SK-N-SH (cell line): Measurements from ENCODE around the gene BLVRA.

Experiments
- CTCF ChIP-seq: fragments of 200-600 bp; sonication (generic); IDR thresholded peaks from 2 replicates; pipeline ENCODE4 v1.6.1; 2017; ENCODE audit warnings: antibody characterized with exemption, mild to moderate bottlenecking, moderate library complexity
- EZH2phosphoT487 ChIP-seq: fragments of 200-600 bp; sonication (generic); IDR thresholded peaks from 2 replicates; pipeline ENCODE4 v1.6.1; 2017; ENCODE audit warnings: low read depth, mixed run types, mild to moderate bottlenecking, antibody characterized with exemption, moderate library complexity, borderline replicate concordance
- FOXM1 ChIP-seq: IDR thresholded peaks from 2 replicates; pipeline ENCODE4 v1.4.0; 2012; ENCODE audit warnings: low read depth, mild to moderate bottlenecking
- JUND ChIP-seq: IDR thresholded peaks from 2 replicates; pipeline ENCODE4 v1.4.0; 2012
- MAX ChIP-seq: IDR thresholded peaks from 2 replicates; pipeline ENCODE4 v1.4.0; 2012; ENCODE audit warnings: low read depth
- MEF2A ChIP-seq: IDR thresholded peaks from 2 replicates; pipeline ENCODE4 v1.4.0; 2012; ENCODE audit warnings: low read depth, borderline replicate concordance
- POLR2AphosphoS5 ChIP-seq: IDR thresholded peaks from 2 replicates; pipeline ENCODE4 v1.6.1; 2012; ENCODE audit warnings: low read depth, low read length
- RAD21 ChIP-seq: IDR thresholded peaks from 2 replicates; pipeline ENCODE4 v1.6.1; 2012; ENCODE audit warnings: mild to moderate bottlenecking, low read length
- RFX5 ChIP-seq: IDR thresholded peaks from 2 replicates; pipeline ENCODE4 v1.6.1; 2012; ENCODE audit warnings: mild to moderate bottlenecking, improper control_type of control experiment, low read length
- SMC3 ChIP-seq: IDR thresholded peaks from 2 replicates; pipeline ENCODE4 v1.6.1; 2012; ENCODE audit warnings: low read depth, low read length, improper control_type of control experiment
- USF1 ChIP-seq: IDR thresholded peaks from 2 replicates; pipeline ENCODE4 v1.4.0; 2012; ENCODE audit warnings: low read depth, borderline replicate concordance
- USF2 ChIP-seq: fragments of 150-350 bp; IDR thresholded peaks from 2 replicates; pipeline ENCODE4 v1.6.1; 2017; ENCODE audit warnings: antibody characterized with exemption, low read length, low read depth, borderline replicate concordance
- YY1 ChIP-seq: IDR thresholded peaks from 2 replicates; pipeline ENCODE4 v1.4.0; 2012; ENCODE audit warnings: low read depth, mild to moderate bottlenecking

GRCh38 chr7:43735802-43736603, 22.5 kb upstream of the BLVRA start:
- TF ChIP-seq RFX5 (no peak), CTCF (no peak), FOXM1 (no peak), MAX (no peak), USF1 (no peak), JUND (no peak), SMC3 (no peak), RAD21 (no peak), POLR2AphosphoS5 (no peak), USF2 (no peak), EZH2phosphoT487 (no peak), MEF2A (no peak), YY1 (no peak)
